Measurements from ENCODE around the gene CASP7. TPM values are rescaled to one million over a fixed set of nuclear protein-coding genes. Genes with fewer than 3 reads are reported as not detected.

CASP7 gene
- total RNA-seq, 4 donors from 2014 or later = 20.0 to 37.8 (median 29.6) TPM

DNA sequence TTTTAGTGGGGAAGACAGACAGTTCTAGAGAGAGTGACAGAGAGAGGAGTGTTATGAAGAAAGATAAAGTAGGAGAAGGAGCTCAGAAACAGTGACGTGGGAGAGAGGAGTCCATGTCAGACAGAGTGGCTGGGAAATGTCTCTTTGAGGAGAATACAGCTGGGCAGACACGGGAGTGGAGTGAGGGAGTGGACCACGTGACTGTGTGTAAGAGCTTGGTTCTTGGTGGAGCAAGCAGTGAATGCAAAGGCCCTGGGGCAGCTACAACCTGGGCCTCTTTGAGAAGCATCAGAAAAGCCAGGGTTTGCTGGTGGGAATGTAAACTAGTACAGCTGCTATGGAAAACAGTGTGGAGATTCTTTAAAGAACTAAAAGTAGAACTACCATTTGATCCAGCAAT, 59.9 kb downstream of the CASP7 start:
- Histone ChIP-seq H3K27me3 (no peaks in the 10 kb centered on the region), H3K4me3 (no peak overlapping the region), H3K4me1 (no peaks in the 10 kb centered on the region), H3K27ac (no peak overlapping the region), H3K36me3 (no peaks in the 10 kb centered on the region), H3K9me3 (no peaks in the 10 kb centered on the region)
- DNase-seq (ENCODE audit: low spot score in 2 of 2) = no peak
- TF ChIP-seq, protein P1, sequence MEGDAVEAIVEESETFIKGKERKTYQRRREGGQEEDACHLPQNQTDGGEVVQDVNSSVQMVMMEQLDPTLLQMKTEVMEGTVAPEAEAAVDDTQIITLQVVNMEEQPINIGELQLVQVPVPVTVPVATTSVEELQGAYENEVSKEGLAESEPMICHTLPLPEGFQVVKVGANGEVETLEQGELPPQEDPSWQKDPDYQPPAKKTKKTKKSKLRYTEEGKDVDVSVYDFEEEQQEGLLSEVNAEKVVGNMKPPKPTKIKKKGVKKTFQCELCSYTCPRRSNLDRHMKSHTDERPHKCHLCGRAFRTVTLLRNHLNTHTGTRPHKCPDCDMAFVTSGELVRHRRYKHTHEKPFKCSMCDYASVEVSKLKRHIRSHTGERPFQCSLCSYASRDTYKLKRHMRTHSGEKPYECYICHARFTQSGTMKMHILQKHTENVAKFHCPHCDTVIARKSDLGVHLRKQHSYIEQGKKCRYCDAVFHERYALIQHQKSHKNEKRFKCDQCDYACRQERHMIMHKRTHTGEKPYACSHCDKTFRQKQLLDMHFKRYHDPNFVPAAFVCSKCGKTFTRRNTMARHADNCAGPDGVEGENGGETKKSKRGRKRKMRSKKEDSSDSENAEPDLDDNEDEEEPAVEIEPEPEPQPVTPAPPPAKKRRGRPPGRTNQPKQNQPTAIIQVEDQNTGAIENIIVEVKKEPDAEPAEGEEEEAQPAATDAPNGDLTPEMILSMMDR (IDR thresholded peaks at IDR 0.05) = no peak
- TF ChIP-seq POLR2A (IDR thresholded peaks at IDR 0.05) (no peak), POLR2AphosphoS5 (IDR thresholded peaks at IDR 0.05) (no peak), EP300 (IDR thresholded peaks at IDR 0.05) (no peak)
- 66% methylated on average over 3 of the region's 3 CpGs for WGBS

DNA sequence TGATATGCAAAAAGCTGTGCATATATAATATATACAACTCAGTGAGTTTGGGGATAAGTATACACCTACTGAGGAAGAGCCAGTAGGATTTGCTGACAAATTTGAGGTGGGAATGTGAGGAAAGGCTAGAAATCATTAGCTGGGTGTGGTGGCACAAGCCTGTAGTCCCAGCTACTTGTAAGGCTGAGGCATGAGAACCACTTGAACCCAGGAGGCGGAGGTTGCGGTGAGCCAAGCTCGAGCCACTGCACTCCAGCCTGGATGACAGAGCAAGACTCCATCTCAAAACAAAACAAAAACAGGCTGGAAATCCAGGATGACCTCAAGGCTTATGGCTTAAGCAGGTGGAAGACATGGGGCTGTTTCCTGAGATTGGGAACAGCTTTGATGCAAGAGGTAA, 61.1 kb downstream of the CASP7 start:
- TF ChIP-seq POLR2A (IDR thresholded peaks at IDR 0.05) (no peak), EP300 (IDR thresholded peaks at IDR 0.05) (no peak), POLR2AphosphoS5 (IDR thresholded peaks at IDR 0.05) (no peak)
- TF ChIP-seq, protein P1 (IDR thresholded peaks at IDR 0.05) = no peak
- Histone ChIP-seq H3K4me3 (no peak overlapping the region), H3K27ac (no peak overlapping the region), H3K4me1 (no peaks in the 10 kb centered on the region), H3K36me3 (no peaks in the 10 kb centered on the region), H3K9me3 (no peaks in the 10 kb centered on the region), H3K27me3 (no peaks in the 10 kb centered on the region)
- DNase-seq (ENCODE audit: low spot score in 2 of 2) = no peak
- WGBS = 91% methylated on average over 3 of the region's 3 CpGs

DNA sequence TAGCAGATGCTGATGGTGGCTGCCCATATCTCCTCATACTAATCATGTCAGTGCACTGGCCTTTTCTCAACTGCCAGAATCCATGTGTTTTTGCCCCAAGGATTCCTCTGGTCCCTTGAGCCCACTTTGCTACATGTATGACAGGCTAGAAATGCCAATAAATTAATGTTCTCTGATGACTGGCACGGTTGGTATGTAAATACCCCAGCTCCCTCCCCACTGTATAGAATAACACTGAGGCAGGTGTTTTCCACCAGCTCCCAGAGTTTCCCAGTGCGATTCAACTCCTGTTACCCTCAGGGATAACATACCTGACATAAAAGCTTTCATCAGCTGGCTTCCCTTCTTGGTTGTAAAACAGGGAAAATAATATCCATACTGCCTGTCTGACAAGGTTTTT, 62.8 kb downstream of the CASP7 start:
- no peak for DNase-seq (ENCODE audit: low spot score in 2 of 2)
- Histone ChIP-seq H3K27me3 (no peaks in the 10 kb centered on the region), H3K4me3 (no peak overlapping the region), H3K36me3 (no peaks in the 10 kb centered on the region), H3K9me3 (no peaks in the 10 kb centered on the region), H3K27ac (no peak overlapping the region), H3K4me1 (no peaks in the 10 kb centered on the region)
- no peak for TF ChIP-seq POLR2AphosphoS5 (IDR thresholded peaks at IDR 0.05)
- no peak for TF ChIP-seq EP300 (IDR thresholded peaks at IDR 0.05)
- no peak for TF ChIP-seq POLR2A (IDR thresholded peaks at IDR 0.05)
- TF ChIP-seq, protein P1 (IDR thresholded peaks at IDR 0.05) = no peak
- WGBS = 52% methylated on average over 2 of the region's 2 CpGs

DNA sequence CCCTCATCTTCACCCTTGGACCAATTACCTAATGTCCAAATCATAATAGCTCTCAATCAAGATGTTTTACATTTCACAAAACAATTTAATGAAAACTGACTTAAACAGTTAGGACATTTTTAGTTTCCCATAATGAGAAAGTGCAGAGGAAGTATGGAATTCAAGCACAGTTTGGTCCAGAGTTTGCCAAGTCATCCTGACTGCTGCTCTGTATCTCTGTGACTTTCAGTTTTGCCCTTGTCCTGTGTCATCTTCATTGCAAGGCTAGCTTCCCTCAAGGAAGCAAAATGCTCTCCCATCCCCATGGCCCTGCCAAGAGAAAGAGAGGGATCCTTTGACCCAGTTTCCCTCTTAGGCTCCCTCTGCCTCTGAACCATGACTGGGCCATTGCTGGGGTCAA, 63.9 kb downstream of the CASP7 start:
- no peak for DNase-seq (ENCODE audit: low spot score in 2 of 2)
- Histone ChIP-seq H3K4me3 (no peak overlapping the region), H3K27me3 (no peaks in the 10 kb centered on the region), H3K4me1 (no peaks in the 10 kb centered on the region), H3K27ac (no peak overlapping the region), H3K36me3 (no peaks in the 10 kb centered on the region), H3K9me3 (no peaks in the 10 kb centered on the region)
- TF ChIP-seq POLR2A (IDR thresholded peaks at IDR 0.05) (no peak), EP300 (IDR thresholded peaks at IDR 0.05) (no peak), POLR2AphosphoS5 (IDR thresholded peaks at IDR 0.05) (no peak)
- TF ChIP-seq, protein P1 (IDR thresholded peaks at IDR 0.05) = no peak

DNA sequence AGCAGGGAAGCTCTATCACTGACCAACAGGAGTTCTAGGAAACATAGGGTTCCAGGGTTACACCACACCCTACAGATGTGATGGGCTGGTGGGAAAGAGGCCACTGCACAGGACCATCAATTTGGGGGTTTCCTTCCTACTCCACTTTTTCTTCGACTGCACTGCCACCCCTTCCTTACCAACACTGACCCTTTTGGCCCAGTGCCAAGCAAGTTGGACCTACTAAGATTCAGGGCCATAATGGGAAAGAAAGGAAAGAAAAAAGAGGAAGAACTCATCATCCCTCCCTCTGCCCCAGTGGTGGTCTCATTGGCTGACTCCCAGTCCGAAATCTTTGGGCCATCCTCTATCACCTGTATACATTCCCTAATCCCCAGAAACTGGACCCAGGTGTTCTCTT, 65.7 kb downstream of the CASP7 start:
- Histone ChIP-seq H3K36me3 (no peaks in the 10 kb centered on the region), H3K9me3 (no peaks in the 10 kb centered on the region), H3K4me1 (no peaks in the 10 kb centered on the region), H3K27ac (no peak overlapping the region), H3K27me3 (no peaks in the 10 kb centered on the region), H3K4me3 (no peak overlapping the region)
- DNase-seq (ENCODE audit: low spot score in 2 of 2) = no peak
- 90% methylated on average over 2 of the region's 2 CpGs for WGBS
- TF ChIP-seq POLR2A (IDR thresholded peaks at IDR 0.05) = no peak
- no peak for TF ChIP-seq POLR2AphosphoS5 (IDR thresholded peaks at IDR 0.05)
- TF ChIP-seq, protein P1 (IDR thresholded peaks at IDR 0.05) = no peak
- TF ChIP-seq EP300 (IDR thresholded peaks at IDR 0.05) = no peak
